GDM1 (cell line): Measurements from ENCODE around the gene VIT.

Experiments used
- DNase-seq: peaks from one replicate; lab custom pipeline; 2025; lab: John Stamatoyannopoulos, UW

Gene VIT

DNA sequence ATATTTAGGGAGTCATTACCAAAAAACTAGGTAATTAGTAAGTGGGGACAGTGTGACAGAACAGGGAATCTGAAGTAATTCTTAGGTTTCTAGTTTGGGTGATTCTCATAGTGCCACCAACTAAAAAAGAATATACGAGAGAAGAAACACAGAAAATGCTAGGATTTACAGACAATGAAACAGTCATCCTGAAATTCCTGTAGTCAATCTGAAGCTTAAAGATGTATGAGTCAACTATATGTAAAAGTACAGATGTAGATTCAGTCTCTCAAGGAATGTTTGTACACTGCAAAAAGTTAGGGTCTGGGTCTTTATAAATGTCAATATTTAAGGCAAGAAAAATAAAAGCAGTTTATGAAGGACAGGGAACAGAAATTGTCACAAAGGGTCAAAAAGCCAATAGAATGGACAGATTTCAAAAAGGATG is 162.9 kb downstream of the VIT start:
- DNase-seq: no peak

DNA sequence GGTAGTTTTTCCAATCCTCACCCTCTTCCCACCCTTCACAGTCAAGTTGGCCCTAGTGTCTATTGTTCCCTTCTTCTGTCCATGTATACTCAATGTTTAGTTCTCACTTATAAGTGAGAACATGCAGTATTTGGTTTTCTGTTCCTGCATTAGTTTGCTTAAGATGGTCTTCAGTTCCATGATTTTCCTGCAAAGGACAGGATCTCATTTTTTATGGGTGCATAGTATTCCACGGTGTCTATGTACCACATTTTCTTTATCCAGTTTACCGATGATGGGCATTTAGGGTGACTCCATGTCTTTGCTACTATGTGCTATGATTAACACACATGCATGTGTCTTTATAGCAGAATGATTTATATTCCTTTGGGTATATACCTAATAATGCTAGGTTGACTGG is 165.4 kb downstream of the VIT start:
- no peak for DNase-seq
